GM12892 (cell line): ENCODE measurements around the gene KLHL9.

Experiments used
- POLR2A ChIP-seq: IDR thresholded peaks from 2 replicates; pipeline ENCODE4 v1.6.1; 2011; ENCODE audit warnings: low read depth, low read length, control low read depth
- POLR2AphosphoS5 ChIP-seq: IDR thresholded peaks from 2 replicates; pipeline ENCODE4 v1.6.1; 2011; ENCODE audit warnings: low read depth, low read length, control low read depth

DNA sequence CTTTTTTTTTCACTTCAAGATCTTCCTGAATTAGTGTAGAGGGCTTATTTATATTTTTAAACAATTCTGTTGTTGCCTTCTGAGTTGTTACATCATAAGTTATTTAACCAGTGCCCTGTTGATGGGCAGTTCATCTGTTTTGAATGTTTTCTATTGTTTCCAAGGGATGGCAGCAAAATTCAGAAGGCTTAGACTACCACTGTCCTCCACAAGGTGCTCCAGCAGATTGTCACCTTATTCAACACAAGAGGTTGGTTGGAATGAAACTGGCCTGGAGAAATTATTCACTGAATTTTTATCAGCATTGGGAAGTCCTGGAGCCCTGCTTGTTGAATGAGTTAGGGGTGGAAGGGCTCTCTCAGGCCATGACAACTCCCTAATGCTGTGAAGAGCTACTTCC is 1.3 kb upstream of the KLHL9 start:
- TF ChIP-seq POLR2A (no peak), POLR2AphosphoS5 (no peak)
